Breast epithelium (tissue), 4 donors: ENCODE results near the gene ZNF638. TPM values are rescaled to one million over a fixed set of nuclear protein-coding genes. Genes with fewer than 3 reads are reported as not detected.
"Not testable (repeated sequence)": the region's sequence is repeated elsewhere in the genome, so short reads cannot be mapped to it uniquely, and the experiment has no call there.

Experiments
- DNase-seq, 2 donors: peaks; one replicate each; pipeline ENCODE4 v3.0.0-alpha.2; 2019; ENCODE audit warnings: low spot score in 2 of 2
- H3K27ac ChIP-seq, 2 donors: fragments of 200-600 bp; sonication (generic) in 1 of 2; one replicate each; pipeline ENCODE4 v1.5.1; 2016 to 2019; ENCODE audit warnings: mild to moderate bottlenecking in 1 of 2
- H3K27me3 ChIP-seq, 2 donors: fragments of 200-600 bp; sonication (generic) in 1 of 2; one replicate each; pipeline versions ENCODE4 v1.5.1 to v1.6.0; 2017 to 2019; ENCODE audit warnings: control low read depth in 1 of 2, mild to moderate bottlenecking in 1 of 2
- H3K36me3 ChIP-seq: fragments of 200-600 bp; one replicate; pipeline ENCODE4 v1.5.1; 2019
- H3K4me1 ChIP-seq, 2 donors: fragments of 200-600 bp; sonication (generic); one replicate each; pipeline ENCODE4 v1.5.1; 2016 to 2019; ENCODE audit warnings: control low read depth in 1 of 2
- H3K4me3 ChIP-seq, 3 donors: fragments of 200-600 bp; sonication (generic); 1 replicate in 2 of 3; 2 replicates in 1 of 3; pipeline ENCODE4 v1.5.1; 2016 to 2019; ENCODE audit warnings: mild to moderate bottlenecking in 3 of 3, moderate library complexity in 2 of 3
- H3K9me3 ChIP-seq, 2 donors: fragments of 200-600 bp; sonication (generic) in 1 of 2; one replicate each; pipeline ENCODE4 v1.5.1; 2016 to 2019; ENCODE audit warnings: control low read depth in 1 of 2
- POLR2A ChIP-seq: fragments of 450-650 bp; IDR thresholded peaks from one replicate; pipeline ENCODE4 v1.6.1; 2016; ENCODE audit warnings: antibody characterized with exemption, mild to moderate bottlenecking, moderate library complexity
- POLR2AphosphoS5 ChIP-seq, 3 donors: sonication (generic); formaldehyde crosslinking; IDR thresholded peaks; one replicate each; pipeline ENCODE4 v1.6.1; 2017; ENCODE audit warnings: antibody characterized with exemption in 3 of 3
- intact Hi-C: fragments of 100-400 bp; cut with DNase I; formaldehyde crosslinking; loops from one replicate; pipeline ENCODE4 v1.15.1; 2023; ENCODE audit warnings: low total_unique reads
- total RNA-seq, 3 donors: library from RNA; depleted of rRNA; stranded (reverse); fragments of >200 nt; gene quantifications; one replicate each; pipeline ENCODE4 v1.1.0, GENCODE V29; 2016
- TF ChIP-seq, protein P1 (sequence below), 3 donors: fragments of 450-650 bp; IDR thresholded peaks; one replicate each; pipeline ENCODE4 v1.5.1; 2016 to 2017; ENCODE audit warnings: antibody characterized with exemption in 3 of 3, mild to moderate bottlenecking in 3 of 3, moderate library complexity in 3 of 3

The ZNF638 gene
- total RNA-seq, 3 donors from 2014 or later, result 203 to 290 (median 266) TPM

GRCh38 chr2:71303849-71304248 lies 27.7 kb upstream of the ZNF638 start:
- TF ChIP-seq POLR2A, result no peak
- TF ChIP-seq, protein P1, sequence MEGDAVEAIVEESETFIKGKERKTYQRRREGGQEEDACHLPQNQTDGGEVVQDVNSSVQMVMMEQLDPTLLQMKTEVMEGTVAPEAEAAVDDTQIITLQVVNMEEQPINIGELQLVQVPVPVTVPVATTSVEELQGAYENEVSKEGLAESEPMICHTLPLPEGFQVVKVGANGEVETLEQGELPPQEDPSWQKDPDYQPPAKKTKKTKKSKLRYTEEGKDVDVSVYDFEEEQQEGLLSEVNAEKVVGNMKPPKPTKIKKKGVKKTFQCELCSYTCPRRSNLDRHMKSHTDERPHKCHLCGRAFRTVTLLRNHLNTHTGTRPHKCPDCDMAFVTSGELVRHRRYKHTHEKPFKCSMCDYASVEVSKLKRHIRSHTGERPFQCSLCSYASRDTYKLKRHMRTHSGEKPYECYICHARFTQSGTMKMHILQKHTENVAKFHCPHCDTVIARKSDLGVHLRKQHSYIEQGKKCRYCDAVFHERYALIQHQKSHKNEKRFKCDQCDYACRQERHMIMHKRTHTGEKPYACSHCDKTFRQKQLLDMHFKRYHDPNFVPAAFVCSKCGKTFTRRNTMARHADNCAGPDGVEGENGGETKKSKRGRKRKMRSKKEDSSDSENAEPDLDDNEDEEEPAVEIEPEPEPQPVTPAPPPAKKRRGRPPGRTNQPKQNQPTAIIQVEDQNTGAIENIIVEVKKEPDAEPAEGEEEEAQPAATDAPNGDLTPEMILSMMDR (IDR thresholded peaks at IDR 0.05), result no peak
- Histone ChIP-seq H3K4me3 (no peak overlapping the region), H3K9me3 (no peaks in the 10 kb centered on the region), H3K27ac (no peak overlapping the region), H3K27me3 (no peaks in the 10 kb centered on the region), H3K36me3 (no peaks in the 10 kb centered on the region), H3K4me1 (no peaks in the 10 kb centered on the region)
- intact Hi-C loops, result loop anchor here (10.0 kb wide), 1 partner anchor 71 kb away; no protein-coding TSS in a partner anchor
- no peak for DNase-seq

DNA sequence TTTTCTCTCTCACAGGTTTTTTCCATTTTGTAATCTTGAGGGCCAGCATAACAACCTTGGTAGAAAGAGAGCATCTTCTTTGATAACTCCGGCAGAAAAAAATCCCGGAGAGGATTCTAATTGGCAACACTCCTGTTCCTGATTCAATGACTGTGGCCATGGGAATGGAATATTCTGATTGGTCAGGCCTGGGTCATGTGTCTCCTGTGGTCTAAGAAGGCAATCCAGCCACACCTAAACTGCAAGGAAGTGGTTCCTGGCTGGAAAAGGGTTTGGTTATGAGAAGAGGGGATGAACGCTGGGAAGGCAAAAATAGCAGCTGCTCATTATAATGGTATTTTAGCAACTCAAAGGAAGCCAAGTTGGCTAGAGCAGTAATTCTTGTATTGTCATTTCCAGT lies 24.8 kb upstream of the ZNF638 start:
- H3K27me3 ChIP-seq, result no peaks in the 10 kb centered on the region
- no peak for TF ChIP-seq POLR2A
- TF ChIP-seq, protein P1 (IDR thresholded peaks at IDR 0.05), result no peak
- TF ChIP-seq POLR2AphosphoS5 (IDR thresholded peaks at IDR 0.05), result no peak
- no peaks in the 10 kb centered on the region for H3K4me1 ChIP-seq
- H3K4me3 ChIP-seq, result no peak overlapping the region
- no peaks in the 10 kb centered on the region for H3K9me3 ChIP-seq
- H3K27ac ChIP-seq, result no peak overlapping the region
- no peak for DNase-seq
- intact Hi-C loops, result loop anchor here (10.0 kb wide), 1 partner anchor 68 kb away; no protein-coding TSS in a partner anchor
- no peaks in the 10 kb centered on the region for H3K36me3 ChIP-seq

DNA sequence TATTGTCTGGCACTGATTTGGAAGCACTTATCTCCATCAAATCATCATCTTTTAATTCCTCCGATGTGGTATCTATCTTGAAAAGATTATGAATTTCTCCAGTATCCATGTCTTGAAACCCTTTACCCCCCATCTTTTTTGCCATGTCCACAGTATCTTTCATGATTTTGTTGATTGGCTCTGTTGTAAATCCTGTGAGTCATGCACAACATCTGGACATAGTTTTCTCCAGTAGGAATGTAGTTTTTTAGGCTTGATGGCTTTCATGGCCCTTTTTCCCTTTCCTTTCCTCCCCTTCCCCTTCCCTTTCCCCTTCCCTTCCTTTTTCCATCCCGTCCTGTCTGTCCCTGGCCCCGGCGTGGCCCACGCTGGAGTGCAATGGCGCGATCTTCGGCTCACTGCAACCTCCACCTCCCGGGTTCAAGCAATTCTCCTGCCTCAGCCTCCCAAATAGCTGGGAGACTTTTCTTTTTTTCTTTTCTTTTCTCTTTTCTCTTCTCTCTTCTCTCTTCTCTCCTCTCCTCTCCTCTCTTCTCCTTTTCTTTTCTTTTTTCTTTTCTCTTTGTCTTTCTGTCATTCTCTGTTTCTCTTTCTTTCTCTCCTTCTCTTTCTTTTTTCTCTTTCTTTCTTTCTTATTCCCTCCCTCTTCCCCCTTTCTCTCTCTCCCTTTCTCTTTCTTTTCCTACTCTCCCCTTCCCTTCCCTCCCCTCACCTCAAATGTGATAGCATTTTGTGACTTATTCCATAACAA lies 18.4 kb upstream of the ZNF638 start:
- intact Hi-C loops, result no loop called here
- no peak for DNase-seq

DNA sequence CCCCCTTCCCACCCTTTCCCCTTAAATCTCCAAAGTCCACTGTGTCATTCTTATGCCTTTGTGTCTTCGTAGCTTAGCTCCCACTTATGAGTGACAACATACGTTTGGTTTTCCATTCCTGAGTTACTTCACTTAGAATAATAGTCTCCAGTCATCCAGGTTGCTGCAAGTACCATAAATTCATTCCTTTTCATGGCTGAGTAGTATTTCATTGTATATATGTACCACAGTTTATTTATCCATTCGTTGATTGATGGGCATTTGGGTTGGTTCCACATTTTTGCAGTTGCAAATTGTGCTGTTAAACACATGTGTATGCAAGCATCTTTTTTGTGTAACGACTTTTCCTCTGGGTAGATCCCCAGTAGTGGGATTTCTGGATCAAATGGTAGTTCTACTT lies 14.5 kb upstream of the ZNF638 start:
- Histone ChIP-seq H3K27me3 (no peaks in the 10 kb centered on the region), H3K4me3 (no peak overlapping the region), H3K4me1 (no peaks in the 10 kb centered on the region), H3K27ac (no peak overlapping the region), H3K9me3 (peaks cover 16 to 33% of the 10 kb centered on the region in 2 donors), H3K36me3 (no peaks in the 10 kb centered on the region)
- intact Hi-C loops, result no loop called here
- no peak for TF ChIP-seq POLR2AphosphoS5 (IDR thresholded peaks at IDR 0.05)
- TF ChIP-seq POLR2A, result no peak
- TF ChIP-seq, protein P1 (IDR thresholded peaks at IDR 0.05), result no peak
- no peak for DNase-seq

More for the DNA sequence above, 18.4 kb upstream of the ZNF638 start:
- no peak overlapping the region for H3K4me3 ChIP-seq
- no peaks in the 10 kb centered on the region for H3K4me1 ChIP-seq
- peaks cover 6 to 11% of the 10 kb centered on the region in 2 donors for H3K9me3 ChIP-seq
- H3K27ac ChIP-seq, result no peak overlapping the region
- no peaks in the 10 kb centered on the region for H3K36me3 ChIP-seq
- H3K27me3 ChIP-seq, result no peaks in the 10 kb centered on the region
- TF ChIP-seq, protein P1 (IDR thresholded peaks at IDR 0.05), result no peak
- TF ChIP-seq POLR2A (no peak), POLR2AphosphoS5 (IDR thresholded peaks at IDR 0.05) (no peak)

- DNase-seq, H3K36me3 ChIP-seq, H3K4me1 ChIP-seq, H3K4me3 ChIP-seq, H3K27me3 ChIP-seq, intact Hi-C loops, H3K27ac ChIP-seq: not testable (repeated sequence)
- peaks cover 16 to 36% of the 10 kb centered on the region in 2 donors for H3K9me3 ChIP-seq
Observed at GRCh38 chr2:71317900-71318299, 13.7 kb upstream of the ZNF638 start.
